A549 (cell line): ENCODE measurements around the gene PTGS2. TPM values are rescaled to one million over a fixed set of nuclear protein-coding genes. Genes with fewer than 3 reads are reported as not detected.

ENCODE experiments used
- ATAC-seq, 2 experiments: fragments of 200-7000 bp in 1 of 2; fragments of >200 bp in 1 of 2; cut with Nextera tagmentation in 1 of 2; cut with Tn5 transposase in 1 of 2; 3 replicates each; pipeline versions ENCODE4 v1.8.0 to v1.9.1; 2018 to 2020; ENCODE audit warnings: mild to moderate bottlenecking in 1 of 2, moderate library complexity in 1 of 2
- CTCF ChIA-PET: fragments of 300-600 bp; sonication (Branson Sonifier 250); formaldehyde crosslinking; extraction: SDS; loops from one replicate; lab custom pipeline; 2021; ENCODE audit warnings: antibody characterized with exemption, inconsistent platforms; lab: Yijun Ruan, JAX
- POLR2A ChIA-PET: fragments of 350-600 bp; formaldehyde crosslinking; extraction: SDS; loops from one replicate; lab custom pipeline; 2021; ENCODE audit warnings: antibody characterized with exemption, inconsistent platforms; lab: Yijun Ruan, JAX
- DNase-seq, 2 experiments: peaks; one replicate each; pipeline versions ENCODE4 v3.0.0 to v3.0.0-alpha.2; 2011 to 2016; ENCODE audit warnings: low read depth in 1 of 2, low spot score in 1 of 2
- FAIRE-seq: peaks from 2 replicates; lab custom pipeline; 2011; peaks lifted over from hg19 to GRCh38; lab: Jason Lieb, UNC
- H3K27ac ChIP-seq, 2 experiments: fragments of >200 bp; sonication (Bioruptor Twin); formaldehyde crosslinking; 3 replicates each; pipeline ENCODE4 v1.5.1; 2016 to 2017
- H3K4me1 ChIP-seq: fragments of >200 bp; sonication (Bioruptor Twin); formaldehyde crosslinking; 3 replicates; pipeline ENCODE4 v1.6.1; 2016
- H3K4me2 ChIP-seq: fragments of >200 bp; sonication (Bioruptor Twin); formaldehyde crosslinking; 3 replicates; pipeline ENCODE4 v1.6.1; 2016
- H3K4me3 ChIP-seq: fragments of >200 bp; sonication (Bioruptor Twin); formaldehyde crosslinking; 3 replicates; pipeline ENCODE4 v1.5.1; 2016
- H3K9me3 ChIP-seq: fragments of >200 bp; sonication (Bioruptor Twin); formaldehyde crosslinking; 3 replicates; pipeline ENCODE4 v1.6.1; 2016
- CBX2 ChIP-seq: fragments of 200-600 bp; sonication (generic); IDR thresholded peaks from 2 replicates; pipeline ENCODE4 v1.6.1; 2016; ENCODE audit warnings: low read depth, mild to moderate bottlenecking, borderline replicate concordance
- CEBPB ChIP-seq, 2 experiments: fragments of >200 bp in 1 of 2; sonication (Bioruptor Twin) in 1 of 2; formaldehyde crosslinking in 1 of 2; IDR thresholded peaks; 2 replicates each; pipeline ENCODE4 v1.6.1; 2012 to 2016
- CTCF ChIP-seq: fragments of >200 bp; sonication (Bioruptor Twin); formaldehyde crosslinking; IDR thresholded peaks from 3 replicates; pipeline ENCODE4 v1.5.1; 2016
- E2F6 ChIP-seq: IDR thresholded peaks from 2 replicates; pipeline ENCODE4 v1.6.1; 2012; ENCODE audit warnings: low read depth, borderline replicate concordance
- EP300 ChIP-seq, 2 experiments: fragments of >200 bp; sonication (Bioruptor Twin); formaldehyde crosslinking; IDR thresholded peaks; 2 replicates in 1 of 2; 3 replicates in 1 of 2; pipeline ENCODE4 v1.6.1; 2016 to 2017
- ESRRA ChIP-seq: fragments of 150-350 bp; IDR thresholded peaks from 2 replicates; pipeline ENCODE4 v1.6.1; 2014; ENCODE audit warnings: mild to moderate bottlenecking, low read length, borderline replicate concordance
- FOSB ChIP-seq: fragments of 250-450 bp; sonication (Bioruptor Pico); IDR thresholded peaks from 2 replicates; pipeline ENCODE4 v1.5.0; 2020; ENCODE audit warnings: mild to moderate bottlenecking, moderate library complexity
- FOXS1 ChIP-seq: fragments of 250-450 bp; sonication (Bioruptor Pico); IDR thresholded peaks from 2 replicates; pipeline ENCODE4 v1.5.0; 2020; ENCODE audit warnings: mild to moderate bottlenecking, moderate library complexity
- JUN ChIP-seq, 2 experiments: fragments of >200 bp; sonication (Bioruptor Twin); formaldehyde crosslinking; IDR thresholded peaks; 2 replicates in 1 of 2; 3 replicates in 1 of 2; pipeline ENCODE4 v1.6.1; 2016 to 2017
- MAZ ChIP-seq: fragments of 150-350 bp; IDR thresholded peaks from 2 replicates; pipeline ENCODE4 v1.6.1; 2014; ENCODE audit warnings: antibody characterized with exemption, low read depth, low read length, borderline replicate concordance
- NPAS2 ChIP-seq: fragments of 250-450 bp; sonication (Bioruptor Pico); IDR thresholded peaks from 2 replicates; pipeline ENCODE4 v1.8.0; 2022; ENCODE audit warnings: mild to moderate bottlenecking, moderate library complexity, borderline replicate concordance
- NR3C1 ChIP-seq: fragments of >200 bp; sonication (Bioruptor Twin); formaldehyde crosslinking; IDR thresholded peaks from 3 replicates; pipeline ENCODE4 v1.6.1; 2017
- POLR2AphosphoS2 ChIP-seq: conservative IDR thresholded peaks from 2 replicates; pipeline ENCODE4 v1.6.1; 2012; ENCODE audit warnings: low read length, improper control_type of control experiment, inconsistent platforms
- RARB ChIP-seq: fragments of 250-450 bp; sonication (Bioruptor Pico); IDR thresholded peaks from 2 replicates; pipeline ENCODE4 v1.8.0; 2021; ENCODE audit warnings: mild to moderate bottlenecking, moderate library complexity
- RFX5 ChIP-seq: fragments of 450-650 bp; IDR thresholded peaks from 2 replicates; pipeline ENCODE4 v1.7.1; 2014; ENCODE audit warnings: antibody characterized with exemption, mild to moderate bottlenecking, moderate library complexity
- SMC3 ChIP-seq: fragments of >200 bp; sonication (Bioruptor Twin); formaldehyde crosslinking; IDR thresholded peaks from 3 replicates; pipeline ENCODE4 v1.6.1; 2018; ENCODE audit warnings: inconsistent platforms
- TP53 ChIP-seq: fragments of 250-450 bp; sonication (Bioruptor Pico); IDR thresholded peaks from 2 replicates; pipeline ENCODE4 v1.5.0; 2021; ENCODE audit warnings: mild to moderate bottlenecking, moderate library complexity
- ZFP36 ChIP-seq: fragments of 450-650 bp; IDR thresholded peaks from 2 replicates; pipeline ENCODE4 v1.6.1; 2014; ENCODE audit warnings: borderline replicate concordance; ENCODE audit not compliant: partially characterized antibody
- WGBS: methylation state at CpG from one replicate; pipeline ENCODE4 v1.1.6; 2017; ENCODE audit errors: missing lambda C conversion rate; 5-methylcytosine and 5-hydroxymethylcytosine counted together
- polyA plus RNA-seq, 4 experiments: library from polyadenylated mRNA; depleted of rRNA in 3 of 4; stranded (reverse); fragments of >200 nt; fragmentation: RNase III in 1 of 4; extraction: RNeasy Plus Mini Kit Qiagen cat#74134 plus additional on column Dnase treatment in 1 of 4; gene quantifications; 2 replicates in 3 of 4; 3 replicates in 1 of 4; pipeline ENCODE4 v1.2.3, GENCODE V29; 2011 to 2017
- TF ChIP-seq, protein P1 (sequence below): fragments of 200-600 bp; sonication (generic); IDR thresholded peaks from 2 replicates; pipeline ENCODE4 v1.6.1; 2016; ENCODE audit warnings: antibody characterized with exemption, mild to moderate bottlenecking, moderate library complexity
- TF ChIP-seq, protein P2 (sequence below): fragments of 250-450 bp; sonication (Bioruptor Pico); IDR thresholded peaks from 2 replicates; pipeline ENCODE4 v1.5.0; 2021; ENCODE audit warnings: mild to moderate bottlenecking, moderate library complexity, borderline replicate concordance
- TF ChIP-seq, protein P3 (sequence below): IDR thresholded peaks from 2 replicates; pipeline ENCODE4 v1.6.1; 2012

PTGS2 gene
- polyA plus RNA-seq, 2 of the 4 experiments (the other 2 are of a cell fraction): 12.3 to 127 TPM

DNA sequence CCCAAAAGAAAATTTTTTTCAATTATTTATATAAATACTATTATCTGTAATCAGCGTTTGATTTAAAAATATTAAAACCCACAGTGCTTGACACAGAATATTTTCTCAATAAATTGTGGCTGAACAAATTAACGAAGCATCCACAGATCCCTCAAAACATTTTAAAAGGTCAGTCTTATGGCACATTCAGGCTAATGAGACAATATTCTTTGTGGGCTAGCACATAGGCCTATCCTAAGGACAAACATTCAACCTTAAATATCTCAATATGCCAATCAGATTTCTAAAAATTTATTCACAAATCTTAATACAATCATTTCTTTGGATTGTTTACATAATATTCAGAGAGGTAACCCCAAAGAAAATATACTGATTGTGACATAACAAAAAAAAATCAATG lies 8.1 kb downstream of the PTGS2 start:
- no peak for TF ChIP-seq NR3C1
- no peak for TF ChIP-seq CBX2
- TF ChIP-seq ESRRA: no peak
- no peak for TF ChIP-seq RFX5
- no peak for TF ChIP-seq SMC3
- no peak for TF ChIP-seq CTCF
- no peak for TF ChIP-seq ZFP36
- no peak for TF ChIP-seq NPAS2 (CRISPR knock-in tag)
- TF ChIP-seq TP53: no peak
- no peak for TF ChIP-seq FOSB (CRISPR knock-in tag)
- Histone ChIP-seq H3K27ac (no peak overlapping the region), H3K4me2 (no peak overlapping the region), H3K4me3 (no peak overlapping the region), H3K4me1 (no peaks in the 10 kb centered on the region; the same call in 1 of the 3 replicates), H3K9me3 (no peaks in the 10 kb centered on the region)
- DNase-seq (no peak), FAIRE-seq (no peak), ATAC-seq (no peak)
- POLR2A ChIA-PET: no interaction called here
- WGBS: 87% methylated on average over 2 of the region's 2 CpGs
- CTCF ChIA-PET: no interaction called here

GRCh38 chr1:186671136-186671825 lies 8.9 kb downstream of the PTGS2 start:
- 86% methylated on average over 2 of the region's 2 CpGs for WGBS
- DNase-seq: no peak
- ChIA-PET CTCF (interaction anchor here (0.8 to 1.5 kb wide), 5 partner anchors 9 to 189 kb away, joined by 3 to 7 read pairs (median 3); partner anchors contain the start of gene PTGS2), POLR2A (no interaction called here)
- H3K4me2 ChIP-seq: no peak overlapping the region
- H3K4me3 ChIP-seq: no peak overlapping the region
- no peak for FAIRE-seq
- peak in 1 of 2 experiments; percentile 31; a peak in 3 of 6 replicates for ATAC-seq
- H3K27ac ChIP-seq: no peak overlapping the region
- H3K9me3 ChIP-seq: no peaks in the 10 kb centered on the region
- TF ChIP-seq POLR2AphosphoS2 (peak; percentile 89; the same call in 1 of the 2 replicates), RARB (no peak)
- H3K4me1 ChIP-seq: no peaks in the 10 kb centered on the region; the same call in 1 of the 3 replicates

DNA sequence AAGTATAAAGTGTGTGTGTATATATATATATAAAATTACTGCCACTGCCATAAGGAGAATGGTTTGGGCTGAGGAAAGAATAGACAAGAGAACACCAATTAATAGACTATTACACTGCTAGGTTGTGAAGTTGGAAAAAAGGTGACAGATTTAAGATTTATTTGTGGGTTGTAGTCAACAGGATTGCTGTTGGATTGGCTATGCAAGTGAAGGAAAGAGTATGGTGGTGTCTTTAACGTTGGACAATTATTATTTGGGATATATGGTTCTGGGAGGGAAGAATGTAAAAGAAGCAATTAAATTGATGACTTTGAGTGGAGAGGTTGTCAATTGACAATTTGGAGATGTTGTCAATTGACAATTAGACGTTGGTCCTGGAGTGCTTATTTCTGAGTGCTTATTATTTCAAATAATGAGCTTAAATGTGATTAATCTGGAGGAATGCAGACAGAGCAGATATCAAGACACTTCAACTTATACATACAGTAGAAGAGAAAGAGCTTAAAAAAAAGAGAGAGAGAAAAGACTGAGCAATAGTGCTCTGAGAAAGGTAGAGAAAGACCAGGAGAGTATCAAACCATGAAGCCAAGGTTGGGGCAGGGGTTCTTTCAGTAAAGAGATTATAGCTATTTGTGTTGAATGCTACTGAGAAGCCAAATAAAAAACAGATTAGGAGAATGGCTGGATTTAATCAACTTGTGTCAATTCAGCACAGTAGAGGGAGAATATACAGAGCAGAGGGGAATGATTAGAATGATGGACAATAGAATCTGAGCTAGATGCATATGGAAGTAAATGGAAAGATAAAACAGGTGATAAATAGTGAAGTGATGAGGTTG lies 9.7 kb downstream of the PTGS2 start:
- DNase-seq (no peak), ATAC-seq (peak; percentile 57 to 65), FAIRE-seq (no peak)
- no peaks in the 10 kb centered on the region; the same call in 2 of the 3 replicates for H3K4me1 ChIP-seq
- TF ChIP-seq EP300 (IDR thresholded peaks at IDR 0.05) (no peak), MAZ (no peak), CEBPB (IDR thresholded peaks at IDR 0.05) (no peak), FOSB (CRISPR knock-in tag) (no peak), JUN (IDR thresholded peaks at IDR 0.05) (0 out of 5 replicates have a peak, but pooled peaks of 1 of the 2 experiments have one; percentile 57), RARB (no peak), FOXS1 (CRISPR knock-in tag) (no peak), E2F6 (no peak)
- TF ChIP-seq, protein P1, sequence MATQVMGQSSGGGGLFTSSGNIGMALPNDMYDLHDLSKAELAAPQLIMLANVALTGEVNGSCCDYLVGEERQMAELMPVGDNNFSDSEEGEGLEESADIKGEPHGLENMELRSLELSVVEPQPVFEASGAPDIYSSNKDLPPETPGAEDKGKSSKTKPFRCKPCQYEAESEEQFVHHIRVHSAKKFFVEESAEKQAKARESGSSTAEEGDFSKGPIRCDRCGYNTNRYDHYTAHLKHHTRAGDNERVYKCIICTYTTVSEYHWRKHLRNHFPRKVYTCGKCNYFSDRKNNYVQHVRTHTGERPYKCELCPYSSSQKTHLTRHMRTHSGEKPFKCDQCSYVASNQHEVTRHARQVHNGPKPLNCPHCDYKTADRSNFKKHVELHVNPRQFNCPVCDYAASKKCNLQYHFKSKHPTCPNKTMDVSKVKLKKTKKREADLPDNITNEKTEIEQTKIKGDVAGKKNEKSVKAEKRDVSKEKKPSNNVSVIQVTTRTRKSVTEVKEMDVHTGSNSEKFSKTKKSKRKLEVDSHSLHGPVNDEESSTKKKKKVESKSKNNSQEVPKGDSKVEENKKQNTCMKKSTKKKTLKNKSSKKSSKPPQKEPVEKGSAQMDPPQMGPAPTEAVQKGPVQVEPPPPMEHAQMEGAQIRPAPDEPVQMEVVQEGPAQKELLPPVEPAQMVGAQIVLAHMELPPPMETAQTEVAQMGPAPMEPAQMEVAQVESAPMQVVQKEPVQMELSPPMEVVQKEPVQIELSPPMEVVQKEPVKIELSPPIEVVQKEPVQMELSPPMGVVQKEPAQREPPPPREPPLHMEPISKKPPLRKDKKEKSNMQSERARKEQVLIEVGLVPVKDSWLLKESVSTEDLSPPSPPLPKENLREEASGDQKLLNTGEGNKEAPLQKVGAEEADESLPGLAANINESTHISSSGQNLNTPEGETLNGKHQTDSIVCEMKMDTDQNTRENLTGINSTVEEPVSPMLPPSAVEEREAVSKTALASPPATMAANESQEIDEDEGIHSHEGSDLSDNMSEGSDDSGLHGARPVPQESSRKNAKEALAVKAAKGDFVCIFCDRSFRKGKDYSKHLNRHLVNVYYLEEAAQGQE: peak; percentile 10; the same call in 1 of the 2 replicates
- TF ChIP-seq, protein P2, sequence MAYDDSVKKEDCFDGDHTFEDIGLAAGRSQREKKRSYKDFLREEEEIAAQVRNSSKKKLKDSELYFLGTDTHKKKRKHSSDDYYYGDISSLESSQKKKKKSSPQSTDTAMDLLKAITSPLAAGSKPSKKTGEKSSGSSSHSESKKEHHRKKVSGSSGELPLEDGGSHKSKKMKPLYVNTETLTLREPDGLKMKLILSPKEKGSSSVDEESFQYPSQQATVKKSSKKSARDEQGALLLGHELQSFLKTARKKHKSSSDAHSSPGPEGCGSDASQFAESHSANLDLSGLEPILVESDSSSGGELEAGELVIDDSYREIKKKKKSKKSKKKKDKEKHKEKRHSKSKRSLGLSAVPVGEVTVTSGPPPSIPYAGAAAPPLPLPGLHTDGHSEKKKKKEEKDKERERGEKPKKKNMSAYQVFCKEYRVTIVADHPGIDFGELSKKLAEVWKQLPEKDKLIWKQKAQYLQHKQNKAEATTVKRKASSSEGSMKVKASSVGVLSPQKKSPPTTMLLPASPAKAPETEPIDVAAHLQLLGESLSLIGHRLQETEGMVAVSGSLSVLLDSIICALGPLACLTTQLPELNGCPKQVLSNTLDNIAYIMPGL (CRISPR knock-in tag): no peak
- TF ChIP-seq, protein P3, sequence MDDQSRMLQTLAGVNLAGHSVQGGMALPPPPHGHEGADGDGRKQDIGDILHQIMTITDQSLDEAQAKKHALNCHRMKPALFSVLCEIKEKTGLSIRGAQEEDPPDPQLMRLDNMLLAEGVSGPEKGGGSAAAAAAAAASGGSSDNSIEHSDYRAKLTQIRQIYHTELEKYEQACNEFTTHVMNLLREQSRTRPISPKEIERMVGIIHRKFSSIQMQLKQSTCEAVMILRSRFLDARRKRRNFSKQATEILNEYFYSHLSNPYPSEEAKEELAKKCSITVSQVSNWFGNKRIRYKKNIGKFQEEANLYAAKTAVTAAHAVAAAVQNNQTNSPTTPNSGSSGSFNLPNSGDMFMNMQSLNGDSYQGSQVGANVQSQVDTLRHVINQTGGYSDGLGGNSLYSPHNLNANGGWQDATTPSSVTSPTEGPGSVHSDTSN: no peak
- ChIA-PET POLR2A (no interaction called here), CTCF (interaction anchor here (0.8 to 1.5 kb wide), 5 partner anchors 9 to 188 kb away, joined by 3 to 7 read pairs (median 3); partner anchors contain the start of gene PTGS2)
- WGBS: 33% methylated on average over 2 of the region's 2 CpGs
- H3K4me2 ChIP-seq: no peak overlapping the region
- H3K27ac ChIP-seq: no peak overlapping the region
- no peaks in the 10 kb centered on the region for H3K9me3 ChIP-seq
- no peak overlapping the region for H3K4me3 ChIP-seq
